HCT116 (cell line): ENCODE measurements around the gene OMP. TPM values are rescaled to one million over a fixed set of nuclear protein-coding genes. Genes with fewer than 3 reads are reported as not detected.

Experiments used
- ATAC-seq: fragments of 200-7000 bp; cut with Tn5 transposase; 2 replicates; pipeline ENCODE4 v1.9.1; 2020; ENCODE audit warnings: mild to moderate bottlenecking, moderate library complexity
- BruUV-seq: library from RNA; stranded (reverse); fragments of 400-500 nt; replicated peaks from 2 replicates; lab custom pipeline; 2021; lab: Mats Ljungman, UMichigan
- CTCF ChIA-PET: fragments of 300-600 bp; sonication (Branson Sonifier 250); formaldehyde crosslinking; loops from one replicate; lab custom pipeline; 2021; ENCODE audit warnings: antibody characterized with exemption; lab: Charles Lee
- POLR2A ChIA-PET: fragments of 300-600, 350-600 bp; sonication (Branson Sonifier 250); formaldehyde crosslinking; loops from one replicate; lab custom pipeline; 2021; ENCODE audit warnings: antibody characterized with exemption; lab: Charles Lee
- RAD21 ChIA-PET, 2 experiments: fragments of 300-600 bp; sonication (Branson Sonifier 250); formaldehyde crosslinking; loops; one replicate each; lab custom pipeline; 2023; ENCODE audit warnings: low total read pairs in 2 of 2; ENCODE audit not compliant: uncharacterized antibody in 2 of 2, unreplicated experiment in 2 of 2, low non-redundant PET in 1 of 2; lab: Charles Lee
- DNase-seq: peaks from one replicate; pipeline ENCODE4 v3.0.0-alpha.2; 2010; ENCODE audit warnings: low read depth, low spot score
- H2AFZ ChIP-seq: fragments of 200-600 bp; shearing (Covaris generic), sonication (generic); 2 replicates; pipeline ENCODE4 v1.6.1; 2017; ENCODE audit warnings: low read depth, mixed run types, mixed read lengths, antibody characterized with exemption, low read length; ENCODE audit not compliant: poor library complexity, severe bottlenecking
- H3K27ac ChIP-seq: 2 replicates; pipeline ENCODE4 v1.5.1; 2012; ENCODE audit warnings: low read depth, low read length
- H3K27me3 ChIP-seq: fragments of 200-600 bp; sonication (generic); 2 replicates; pipeline ENCODE4 v1.6.1; 2016; ENCODE audit warnings: mixed run types, low read length, mixed read lengths; ENCODE audit not compliant: insufficient read depth
- H3K36me3 ChIP-seq, 2 experiments: fragments of 200-500 bp in 1 of 2; fragments of 200-600 bp in 1 of 2; sonication (Bioruptor generic) in 1 of 2; sonication (generic) in 1 of 2; 2 replicates each; pipeline versions ENCODE4 v1.5.1 to v1.6.1; 2014 to 2016; ENCODE audit warnings: low read length in 2 of 2, inconsistent platforms in 1 of 2, mixed read lengths in 1 of 2, mixed run types in 1 of 2; ENCODE audit not compliant: insufficient read depth in 2 of 2, control insufficient read depth in 1 of 2
- H3K4me1 ChIP-seq, 2 experiments: fragments of 200-600 bp in 1 of 2; sonication (generic) in 1 of 2; 2 replicates each; pipeline versions ENCODE4 v1.5.1 to v1.6.1; 2012 to 2017; ENCODE audit warnings: low read length in 2 of 2, inconsistent platforms in 1 of 2, mild to moderate bottlenecking in 1 of 2, mixed read lengths in 1 of 2, mixed run types in 1 of 2, moderate library complexity in 1 of 2; ENCODE audit not compliant: insufficient read depth in 2 of 2, control insufficient read depth in 1 of 2
- H3K4me2 ChIP-seq: fragments of 200-600 bp; sonication (generic); 2 replicates; pipeline ENCODE4 v1.6.1; 2017; ENCODE audit warnings: mixed run types, low read length, mixed read lengths
- H3K4me3 ChIP-seq, 2 experiments: fragments of 200-600 bp in 1 of 2; sonication (generic) in 1 of 2; replicated peaks in 1 of 2; 2 replicates each; pipeline ENCODE4 v1.5.1; 2011 to 2016; ENCODE audit warnings: low read length in 2 of 2, control low read depth in 1 of 2, low read depth in 1 of 2, mild to moderate bottlenecking in 1 of 2, mixed read lengths in 1 of 2, mixed run types in 1 of 2
- H3K79me2 ChIP-seq: fragments of 200-600 bp; sonication (generic); 2 replicates; pipeline ENCODE4 v1.6.1; 2017; ENCODE audit warnings: mild to moderate bottlenecking, mixed run types, low read length, moderate library complexity, mixed read lengths; ENCODE audit not compliant: insufficient read depth
- H3K9ac ChIP-seq: fragments of 200-600 bp; sonication (generic); 2 replicates; pipeline ENCODE4 v1.6.1; 2016; ENCODE audit warnings: low read length, mixed read lengths
- H3K9me2 ChIP-seq: fragments of 200-600 bp; sonication (generic), shearing (Covaris generic); 2 replicates; pipeline ENCODE4 v1.6.1; 2017; ENCODE audit warnings: mixed run types, mild to moderate bottlenecking, moderate library complexity; ENCODE audit not compliant: insufficient read depth
- H3K9me3 ChIP-seq, 2 experiments: fragments of 200-500 bp in 1 of 2; fragments of 200-600 bp in 1 of 2; sonication (Bioruptor generic) in 1 of 2; sonication (generic) in 1 of 2; 2 replicates each; pipeline ENCODE4 v1.6.1; 2014 to 2017; ENCODE audit warnings: low read length in 2 of 2, mixed read lengths in 2 of 2, inconsistent platforms in 1 of 2, low read depth in 1 of 2, mild to moderate bottlenecking in 1 of 2, mixed run types in 1 of 2, moderate library complexity in 1 of 2; ENCODE audit not compliant: control insufficient read depth in 1 of 2, insufficient read depth in 1 of 2
- H4K20me1 ChIP-seq: fragments of 200-600 bp; sonication (generic), shearing (Covaris generic); 2 replicates; pipeline ENCODE4 v1.6.1; 2017; ENCODE audit warnings: mixed run types, mild to moderate bottlenecking, moderate library complexity; ENCODE audit not compliant: insufficient read depth
- CEBPB ChIP-seq: IDR thresholded peaks from 2 replicates; pipeline ENCODE4 v1.6.1; 2012; ENCODE audit warnings: low read depth
- CTCF ChIP-seq, 3 experiments: fragments of 200-600 bp in 1 of 3; sonication (generic) in 1 of 3; IDR thresholded peaks in 2 of 3; conservative IDR thresholded peaks in 1 of 3; 2 replicates each; pipeline ENCODE4 v1.5.1; 2012 to 2017; ENCODE audit warnings: low read depth in 2 of 3, low read length in 2 of 3, antibody characterized with exemption in 1 of 3, borderline replicate concordance in 1 of 3, control low read depth in 1 of 3, mild to moderate bottlenecking in 1 of 3, mixed read lengths in 1 of 3, mixed run types in 1 of 3, moderate library complexity in 1 of 3; ENCODE audit not compliant: insufficient read depth in 1 of 3
- ELF1 ChIP-seq: IDR thresholded peaks from 2 replicates; pipeline ENCODE4 v1.6.1; 2012; ENCODE audit warnings: low read depth, borderline replicate concordance
- EZH2 ChIP-seq: fragments of 200-600 bp; sonication (generic); IDR thresholded peaks from 2 replicates; pipeline ENCODE4 v1.6.1; 2017; ENCODE audit warnings: antibody characterized with exemption, mixed run types
- EZH2phosphoT487 ChIP-seq: fragments of 200-600 bp; IDR thresholded peaks from 2 replicates; pipeline ENCODE4 v1.6.1; 2018; ENCODE audit warnings: antibody characterized with exemption, borderline replicate concordance
- FOSL1 ChIP-seq: IDR thresholded peaks from 2 replicates; pipeline ENCODE4 v1.6.1; 2012; ENCODE audit warnings: low read depth
- JUND ChIP-seq: IDR thresholded peaks from 2 replicates; pipeline ENCODE4 v1.6.1; 2012
- POLR2AphosphoS5 ChIP-seq: IDR thresholded peaks from 2 replicates; pipeline ENCODE4 v1.6.1; 2011; ENCODE audit warnings: mild to moderate bottlenecking, low read depth, low read length, moderate library complexity
- RAD21 ChIP-seq: IDR thresholded peaks from 2 replicates; pipeline ENCODE4 v1.6.1; 2012; ENCODE audit warnings: low read depth, mild to moderate bottlenecking
- SIN3A ChIP-seq: IDR thresholded peaks from 2 replicates; pipeline ENCODE4 v1.6.1; 2012; ENCODE audit warnings: low read depth
- SP1 ChIP-seq: IDR thresholded peaks from 2 replicates; pipeline ENCODE4 v1.6.1; 2012; ENCODE audit warnings: low read depth
- TCF7L2 ChIP-seq: IDR thresholded peaks from 2 replicates; pipeline ENCODE4 v1.7.0; 2011; ENCODE audit warnings: borderline replicate concordance, inconsistent platforms; ENCODE audit not compliant: insufficient read depth, insufficient read length; ENCODE audit errors: extremely low read depth
- YY1 ChIP-seq: IDR thresholded peaks from 2 replicates; pipeline ENCODE4 v1.6.1; 2011; ENCODE audit warnings: low read length, low read depth, moderate library complexity, mild to moderate bottlenecking; ENCODE audit not compliant: insufficient replicate concordance; ENCODE audit errors: extremely low read depth
- ZFX ChIP-seq: fragments of 450-650 bp; IDR thresholded peaks from 2 replicates; pipeline ENCODE4 v1.6.1; 2017
- ZNF274 ChIP-seq: fragments of 200-500 bp; sonication (Bioruptor generic); IDR thresholded peaks from 2 replicates; pipeline ENCODE4 v1.6.1; 2014; ENCODE audit warnings: mild to moderate bottlenecking, low read depth, low read length, inconsistent platforms
- intact Hi-C: fragments of 100-400 bp; cut with micrococcal nuclease; formaldehyde crosslinking; loops from 2 replicates; pipeline ENCODE4 v1.10.0; 2022
- total RNA-seq: library from RNA; stranded (reverse); gene quantifications from one replicate; pipeline ENCODE4 v1.2.1, GENCODE V29; 2021; ENCODE audit not compliant: unreplicated experiment
- TF ChIP-seq, protein P1 (sequence below): IDR thresholded peaks from 2 replicates; pipeline ENCODE4 v1.6.1; 2012
- TF ChIP-seq, protein P2 (sequence below): IDR thresholded peaks from 2 replicates; pipeline ENCODE4 v1.6.1; 2012; ENCODE audit warnings: low read depth

Gene OMP
- total RNA-seq, 1 experiment from 2014 or later: not detected

- ATAC-seq: no peak
- no peaks in the 10 kb centered on the region for H3K27me3 ChIP-seq
- ChIA-PET RAD21 (no interaction called here), CTCF (interaction anchor here (1.7 kb wide), 1 partner anchor 20 kb away, joined by 5 read pairs; no protein-coding TSS in a partner anchor), POLR2A (no interaction called here)
- H3K4me1 ChIP-seq: peaks cover 0 to 5% of the 10 kb centered on the region in 2 experiments; a peak in 1 of 4 replicates
- intact Hi-C loops: no loop called here
- no peaks in the 10 kb centered on the region for H4K20me1 ChIP-seq
- no peaks in the 10 kb centered on the region for H3K36me3 ChIP-seq
- H3K27ac ChIP-seq: no peak overlapping the region
- no peak overlapping the region for H3K4me2 ChIP-seq
- BruUV-seq: no TSS peak
- H3K9me2 ChIP-seq: no peaks in the 10 kb centered on the region
- H3K9ac ChIP-seq: no peak overlapping the region
- no peaks in the 10 kb centered on the region for H3K9me3 ChIP-seq
- TF ChIP-seq ZNF274 (no peak), SP1 (no peak), RAD21 (no peak), POLR2AphosphoS5 (no peak), YY1 (no peak), CTCF (IDR thresholded peaks at IDR 0.05 in 2 of 3, conservative IDR thresholded peaks at IDR 0.05 in 1 of 3; ENCODE audit: borderline replicate concordance in 1 of 3, insufficient read depth in 1 of 3, low read depth in 2 of 3, low read length in 2 of 3) (no peak), CEBPB (no peak), ELF1 (no peak), TCF7L2 (no peak), FOSL1 (no peak), JUND (no peak), ZFX (no peak), SIN3A (no peak), EZH2 (no peak), EZH2phosphoT487 (no peak)
- TF ChIP-seq, protein P1, sequence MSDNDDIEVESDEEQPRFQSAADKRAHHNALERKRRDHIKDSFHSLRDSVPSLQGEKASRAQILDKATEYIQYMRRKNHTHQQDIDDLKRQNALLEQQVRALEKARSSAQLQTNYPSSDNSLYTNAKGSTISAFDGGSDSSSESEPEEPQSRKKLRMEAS: no peak
- TF ChIP-seq, protein P2, sequence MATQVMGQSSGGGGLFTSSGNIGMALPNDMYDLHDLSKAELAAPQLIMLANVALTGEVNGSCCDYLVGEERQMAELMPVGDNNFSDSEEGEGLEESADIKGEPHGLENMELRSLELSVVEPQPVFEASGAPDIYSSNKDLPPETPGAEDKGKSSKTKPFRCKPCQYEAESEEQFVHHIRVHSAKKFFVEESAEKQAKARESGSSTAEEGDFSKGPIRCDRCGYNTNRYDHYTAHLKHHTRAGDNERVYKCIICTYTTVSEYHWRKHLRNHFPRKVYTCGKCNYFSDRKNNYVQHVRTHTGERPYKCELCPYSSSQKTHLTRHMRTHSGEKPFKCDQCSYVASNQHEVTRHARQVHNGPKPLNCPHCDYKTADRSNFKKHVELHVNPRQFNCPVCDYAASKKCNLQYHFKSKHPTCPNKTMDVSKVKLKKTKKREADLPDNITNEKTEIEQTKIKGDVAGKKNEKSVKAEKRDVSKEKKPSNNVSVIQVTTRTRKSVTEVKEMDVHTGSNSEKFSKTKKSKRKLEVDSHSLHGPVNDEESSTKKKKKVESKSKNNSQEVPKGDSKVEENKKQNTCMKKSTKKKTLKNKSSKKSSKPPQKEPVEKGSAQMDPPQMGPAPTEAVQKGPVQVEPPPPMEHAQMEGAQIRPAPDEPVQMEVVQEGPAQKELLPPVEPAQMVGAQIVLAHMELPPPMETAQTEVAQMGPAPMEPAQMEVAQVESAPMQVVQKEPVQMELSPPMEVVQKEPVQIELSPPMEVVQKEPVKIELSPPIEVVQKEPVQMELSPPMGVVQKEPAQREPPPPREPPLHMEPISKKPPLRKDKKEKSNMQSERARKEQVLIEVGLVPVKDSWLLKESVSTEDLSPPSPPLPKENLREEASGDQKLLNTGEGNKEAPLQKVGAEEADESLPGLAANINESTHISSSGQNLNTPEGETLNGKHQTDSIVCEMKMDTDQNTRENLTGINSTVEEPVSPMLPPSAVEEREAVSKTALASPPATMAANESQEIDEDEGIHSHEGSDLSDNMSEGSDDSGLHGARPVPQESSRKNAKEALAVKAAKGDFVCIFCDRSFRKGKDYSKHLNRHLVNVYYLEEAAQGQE: no peak
- no peak overlapping the region for H3K4me3 ChIP-seq
- no peak overlapping the region for H2AFZ ChIP-seq
- DNase-seq: no peak
- no peaks in the 10 kb centered on the region for H3K79me2 ChIP-seq
Observed at GRCh38 chr11:77147036-77147315, 44.3 kb downstream of the OMP start.
